Activated CD8-positive, alpha-beta memory T cell treated with anti-CD3 and anti-CD28 coated beads, Interleukin-2, amount 10 ng/mL, durations not matched to agents 7 days and 5 days (primary cell): ENCODE results near the gene KRTAP5-8. TPM values are rescaled to one million over a fixed set of nuclear protein-coding genes. Genes with fewer than 3 reads are reported as not detected.
"Not testable (repeated sequence)": the region's sequence is repeated elsewhere in the genome, so short reads cannot be mapped to it uniquely, and the experiment has no call there.

Experiments
- ATAC-seq: fragments of 150-1000 bp; cut with Tn5 transposase; one replicate; pipeline ENCODE4 v1.10.0; 2021; ENCODE audit warnings: moderate library complexity
- CTCF ChIA-PET: fragments of 350-600 bp; sonication (Branson Sonifier 250); formaldehyde crosslinking; loops from one replicate; lab custom pipeline; 2021; ENCODE audit warnings: antibody characterized with exemption; lab: Charles Lee
- DNase-seq: peaks from one replicate; pipeline ENCODE4 v3.0.0-alpha.2; 2020
- H3K27ac Mint-ChIP-seq: one replicate; pipeline ENCODE4 v1.8.0; 2021; ENCODE audit warnings: mild to moderate bottlenecking, mixed read lengths
- H3K27me3 Mint-ChIP-seq: one replicate; pipeline ENCODE4 v1.8.0; 2021; ENCODE audit warnings: mixed read lengths
- H3K36me3 Mint-ChIP-seq: one replicate; pipeline ENCODE4 v1.8.0; 2021; ENCODE audit warnings: mild to moderate bottlenecking, mixed read lengths
- H3K4me1 Mint-ChIP-seq: one replicate; pipeline ENCODE4 v1.8.0; 2021; ENCODE audit warnings: mixed read lengths
- H3K4me3 Mint-ChIP-seq: one replicate; pipeline ENCODE4 v1.8.0; 2021; ENCODE audit warnings: mild to moderate bottlenecking, moderate library complexity, mixed read lengths
- H3K9me3 Mint-ChIP-seq: one replicate; pipeline ENCODE4 v1.8.0; 2022; ENCODE audit warnings: low read depth, mixed read lengths
- total RNA-seq, 2 experiments: library from RNA; stranded (reverse); gene quantifications; one replicate each; pipeline ENCODE4 v1.2.3, GENCODE V29; 2021

KRTAP5-8 gene
- total RNA-seq, 2 experiments from 2014 or later: not detected

- Mint-ChIP-seq H3K4me1 (peaks cover 7% of the 10 kb centered on the region), H3K27ac (no peak overlapping the region), H3K27me3 (peaks cover 11% of the 10 kb centered on the region), H3K36me3 (no peaks in the 10 kb centered on the region), H3K9me3 (no peaks in the 10 kb centered on the region), H3K4me3 (no peak overlapping the region)
- ATAC-seq (no peak), DNase-seq (no peak)
- CTCF ChIA-PET: no interaction called here
These were observed 39.7 kb downstream of the KRTAP5-8 start for GRCh38 chr11:71577469-71578004.

GRCh38 chr11:71579513-71579912 is 41.7 kb downstream of the KRTAP5-8 start:
- H3K27ac Mint-ChIP-seq, H3K4me3 Mint-ChIP-seq, DNase-seq, H3K36me3 Mint-ChIP-seq, ATAC-seq, H3K4me1 Mint-ChIP-seq, CTCF ChIA-PET, H3K9me3 Mint-ChIP-seq: not testable (repeated sequence)
- H3K27me3 Mint-ChIP-seq: peaks cover 15% of the 10 kb centered on the region

GRCh38 chr11:71580057-71581003 is 42.5 kb downstream of the KRTAP5-8 start:
- Mint-ChIP-seq H3K9me3 (no peaks in the 10 kb centered on the region), H3K27me3 (peaks cover 15% of the 10 kb centered on the region), H3K36me3 (no peaks in the 10 kb centered on the region), H3K4me3 (no peak overlapping the region), H3K4me1 (peaks cover 7% of the 10 kb centered on the region), H3K27ac (no peak overlapping the region)
- no peak for DNase-seq
- no peak for ATAC-seq
- CTCF ChIA-PET: no interaction called here

- ATAC-seq: no peak
- Mint-ChIP-seq H3K27me3 (peaks cover 15% of the 10 kb centered on the region), H3K36me3 (no peaks in the 10 kb centered on the region), H3K9me3 (no peaks in the 10 kb centered on the region), H3K4me1 (peaks cover 7% of the 10 kb centered on the region), H3K27ac (no peak overlapping the region), H3K4me3 (no peak overlapping the region)
- CTCF ChIA-PET: no interaction called here
- DNase-seq: no peak
These were observed 44.0 kb downstream of the KRTAP5-8 start for GRCh38 chr11:71581826-71582225.

GRCh38 chr11:71582309-71582895 is 44.6 kb downstream of the KRTAP5-8 start, which contains the start of gene KRTAP5-11:
Gene KRTAP5-11, minus strand, starts transcription at chr11:71582875. Its CDS starts 38 bp downstream, at chr11:71582837.
- CTCF ChIA-PET: no interaction called here
- no peaks in the 10 kb centered on the region for H3K9me3 Mint-ChIP-seq
- H3K4me1 Mint-ChIP-seq: peaks cover 7% of the 10 kb centered on the region
- H3K4me3 Mint-ChIP-seq: no peak within 1 kb of the TSS
- ATAC-seq: no peak
- peaks cover 15% of the 10 kb centered on the region for H3K27me3 Mint-ChIP-seq
- H3K36me3 Mint-ChIP-seq: no peaks in the 10 kb centered on the region
- H3K27ac Mint-ChIP-seq: no peak within 1 kb of the TSS
- no peak for DNase-seq

GRCh38 chr11:71582969-71583368 is 45.1 kb downstream of the KRTAP5-8 start:
- H3K36me3 Mint-ChIP-seq, DNase-seq, H3K4me1 Mint-ChIP-seq, ATAC-seq, H3K27ac Mint-ChIP-seq, CTCF ChIA-PET, H3K9me3 Mint-ChIP-seq, H3K4me3 Mint-ChIP-seq: not testable (repeated sequence)
- peaks cover 15% of the 10 kb centered on the region for H3K27me3 Mint-ChIP-seq

GRCh38 chr11:71585673-71586072 is 47.8 kb downstream of the KRTAP5-8 start:
- CTCF ChIA-PET: not testable (repeated sequence)

GRCh38 chr11:71588314-71588713 is 50.5 kb downstream of the KRTAP5-8 start:
- H3K9me3 Mint-ChIP-seq, H3K4me3 Mint-ChIP-seq, H3K27me3 Mint-ChIP-seq, H3K27ac Mint-ChIP-seq, CTCF ChIA-PET, ATAC-seq, H3K4me1 Mint-ChIP-seq, DNase-seq, H3K36me3 Mint-ChIP-seq: not testable (repeated sequence)

More at GRCh38 chr11:71585673-71586072, 47.8 kb downstream of the KRTAP5-8 start:
- not testable (repeated sequence) for H3K4me3 Mint-ChIP-seq, H3K4me1 Mint-ChIP-seq, ATAC-seq, H3K9me3 Mint-ChIP-seq, H3K36me3 Mint-ChIP-seq, H3K27ac Mint-ChIP-seq, H3K27me3 Mint-ChIP-seq, DNase-seq

Other genes starting within 250 kb of the KRTAP5-8 start
- 10 to 100 TPM; 54.7 to 90.5 TPM for gene DHCR7, start 89.6 kb upstream of the KRTAP5-8 start, total RNA-seq
- 100 to 1,000 TPM in 1 of 2 experiments, 10 to 100 TPM in 1; 97.7 to 134 TPM for gene NADSYN1, start 84.8 kb upstream of the KRTAP5-8 start, total RNA-seq
- not detected for gene KRTAP5-7, start 10.8 kb upstream of the KRTAP5-8 start, total RNA-seq
- not detected for gene KRTAP5-9, start 10.4 kb downstream of the KRTAP5-8 start, total RNA-seq
- not detected for gene KRTAP5-10, start 27.5 kb downstream of the KRTAP5-8 start, total RNA-seq
- gene KRTAP5-11, start 44.9 kb downstream of the KRTAP5-8 start, total RNA-seq: not detected